GM20000 (cell line): Measurements from ENCODE around the gene ARL3.

Experiments used
- DNase-seq: peaks from one replicate; pipeline ENCODE4 v3.0.0; 2012; ENCODE audit warnings: low spot score
- CTCF ChIP-seq: IDR thresholded peaks from 2 replicates; pipeline ENCODE4 v1.5.1; 2012; ENCODE audit warnings: mild to moderate bottlenecking, control low read depth; ENCODE audit errors: extremely low read depth, missing control alignments

Gene ARL3

GRCh38 chr10:102648269-102648888 lies 65.8 kb downstream of the ARL3 start:
- no peak for TF ChIP-seq CTCF
- no peak for DNase-seq

GRCh38 chr10:102647443-102648268 lies 66.5 kb downstream of the ARL3 start:
- no peak for TF ChIP-seq CTCF
- DNase-seq: no peak

GRCh38 chr10:102646610-102647442 lies 67.4 kb downstream of the ARL3 start:
- TF ChIP-seq CTCF: no peak
- DNase-seq: no peak

DNA sequence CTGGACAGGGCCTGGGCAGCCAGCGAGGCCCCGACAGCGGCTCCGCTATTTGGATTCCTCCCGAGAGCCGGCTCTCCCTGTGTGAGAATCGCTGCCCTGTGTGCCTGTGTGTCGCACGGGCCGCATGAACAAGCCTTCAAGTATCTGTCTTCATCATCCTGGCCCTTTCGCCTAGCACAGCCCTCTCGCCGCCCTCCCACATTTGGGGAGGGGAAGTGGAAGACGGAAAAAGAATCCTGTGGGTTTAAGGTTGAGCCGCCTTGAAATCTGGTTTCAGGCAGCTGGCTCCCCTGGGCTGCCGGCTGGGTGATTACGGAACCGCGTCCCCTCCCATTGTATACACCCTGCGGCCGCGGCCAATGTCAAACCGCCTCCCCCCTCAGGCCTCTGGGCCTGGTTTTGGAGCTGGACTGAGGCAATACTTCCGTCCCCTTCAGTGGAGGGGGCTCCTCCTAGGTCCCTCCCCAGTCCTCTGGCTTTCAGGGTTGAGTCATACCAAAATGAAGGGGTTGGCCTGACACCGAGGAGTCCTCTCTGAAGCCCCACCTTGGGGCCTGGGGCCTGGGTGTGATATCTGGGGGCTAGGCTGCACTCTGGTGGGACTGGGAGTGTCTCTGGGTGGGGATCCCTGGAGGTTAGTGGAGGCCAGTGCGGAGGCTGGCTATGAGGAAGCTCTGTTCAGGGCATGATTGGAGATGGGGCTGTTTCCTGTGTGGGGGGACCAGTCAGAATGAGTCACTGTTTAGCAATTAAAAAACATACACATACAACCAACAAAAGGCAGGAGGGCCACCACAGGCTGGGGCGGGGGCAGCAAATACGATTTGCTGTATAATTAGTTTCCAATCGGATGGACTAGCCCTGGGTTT lies 68.2 kb downstream of the ARL3 start:
- no peak for TF ChIP-seq CTCF
- peak; percentile 80 for DNase-seq

DNA sequence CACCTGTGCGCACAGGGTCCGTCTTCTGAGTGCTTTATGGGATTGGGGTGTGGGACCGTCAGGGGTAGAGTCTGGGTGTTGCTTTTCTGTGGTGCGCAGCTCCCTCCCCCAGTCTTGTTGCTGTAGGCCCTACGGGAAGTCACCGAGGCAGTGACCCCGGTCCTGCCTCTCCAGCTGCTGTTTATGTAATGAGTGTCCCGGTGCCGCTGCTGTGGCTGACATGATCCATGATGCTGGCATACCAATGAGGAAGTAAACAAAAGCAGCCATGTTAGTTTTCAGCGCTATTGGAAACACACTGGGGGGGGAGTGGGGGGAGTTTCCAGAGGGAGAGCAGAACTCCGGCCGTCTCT lies 68.8 kb downstream of the ARL3 start:
- no peak for DNase-seq
- TF ChIP-seq CTCF: no peak

DNA sequence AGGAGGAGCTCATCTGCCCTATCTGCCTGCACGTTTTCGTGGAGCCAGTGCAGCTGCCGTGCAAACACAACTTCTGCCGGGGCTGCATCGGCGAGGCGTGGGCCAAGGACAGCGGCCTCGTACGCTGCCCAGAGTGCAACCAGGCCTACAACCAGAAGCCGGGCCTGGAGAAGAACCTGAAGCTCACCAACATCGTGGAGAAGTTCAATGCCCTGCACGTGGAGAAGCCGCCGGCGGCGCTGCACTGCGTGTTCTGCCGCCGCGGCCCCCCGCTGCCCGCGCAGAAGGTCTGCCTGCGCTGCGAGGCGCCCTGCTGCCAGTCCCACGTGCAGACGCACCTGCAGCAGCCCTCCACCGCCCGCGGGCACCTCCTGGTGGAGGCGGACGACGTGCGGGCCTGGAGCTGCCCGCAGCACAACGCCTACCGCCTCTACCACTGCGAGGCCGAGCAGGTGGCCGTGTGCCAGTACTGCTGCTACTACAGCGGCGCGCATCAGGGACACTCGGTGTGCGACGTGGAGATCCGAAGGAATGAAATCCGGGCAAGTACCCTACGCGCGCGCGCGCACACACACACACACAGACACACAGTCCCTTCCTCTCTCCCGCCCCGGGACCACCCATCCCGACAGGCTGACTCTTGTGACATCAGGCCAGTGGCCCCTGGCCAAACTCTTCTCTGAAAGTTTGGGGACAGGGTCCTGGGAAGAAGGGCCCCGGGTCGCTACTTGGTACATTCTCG lies 69.4 kb downstream of the ARL3 start:
- peak; percentile 41 for TF ChIP-seq CTCF
- DNase-seq: peak; percentile 64
